CD4-positive, CD25-positive, alpha-beta regulatory T cell (primary cell): Measurements from ENCODE around the gene ATF7IP2. TPM values are rescaled to one million over a fixed set of nuclear protein-coding genes. Genes with fewer than 3 reads are reported as not detected.

Source experiments
- polyA plus RNA-seq, 4 donors: library from polyadenylated mRNA; unstranded; fragments of 300-500 nt; fragmentation: Illumina TruSeq; gene quantifications; one replicate each; pipeline ENCODE4 v1.2.3, GENCODE V29; 2021
- total RNA-seq: library from RNA; stranded (reverse); gene quantifications from one replicate; pipeline ENCODE4 v1.2.3, GENCODE V29; 2022

Gene ATF7IP2
- total and polyA plus RNA-seq, 5 donors from 2014 or later: 47.6 to 114 (median 94.5) TPM

Other genes with a start within 250 kb of the ATF7IP2 start
- gene GRIN2A, start 203.6 kb upstream of the ATF7IP2 start, total RNA-seq: not detected
- gene GRIN2A, start 203.6 kb upstream of the ATF7IP2 start, polyA plus RNA-seq: not detected
- gene EMP2, start 194.5 kb downstream of the ATF7IP2 start, total RNA-seq: not detected
- gene EMP2, start 194.5 kb downstream of the ATF7IP2 start, polyA plus RNA-seq: not detected